K562 treated with DMSO at 1 percent for 24 hours (cell line): ENCODE measurements around the gene FANCI. TPM values are rescaled to one million over a fixed set of nuclear protein-coding genes. Genes with fewer than 3 reads are reported as not detected.

Experiments
- total RNA-seq: library from RNA; unstranded; fragments of 300-600 nt; gene quantifications from 2 replicates; pipeline ENCODE4 v1.2.3, GENCODE V29; 2022; ENCODE audit warnings: low read depth; ENCODE audit not compliant: insufficient read depth

FANCI gene
- total RNA-seq = 90.7 and 115 TPM in 2 replicates

GRCh38 chr15:89243691-89244573, at the start of gene FANCI:
Gene FANCI, plus strand, starts transcription at chr15:89243979. Its CDS starts 3,669 bp downstream, at chr15:89247648.

GRCh38 chr15:89221543-89221942, 22.2 kb upstream of the FANCI start, which contains the start of gene RLBP1:
Gene RLBP1, minus strand, starts transcription at chr15:89221579. Its CDS starts 2,604 bp downstream, at chr15:89218975.

DNA sequence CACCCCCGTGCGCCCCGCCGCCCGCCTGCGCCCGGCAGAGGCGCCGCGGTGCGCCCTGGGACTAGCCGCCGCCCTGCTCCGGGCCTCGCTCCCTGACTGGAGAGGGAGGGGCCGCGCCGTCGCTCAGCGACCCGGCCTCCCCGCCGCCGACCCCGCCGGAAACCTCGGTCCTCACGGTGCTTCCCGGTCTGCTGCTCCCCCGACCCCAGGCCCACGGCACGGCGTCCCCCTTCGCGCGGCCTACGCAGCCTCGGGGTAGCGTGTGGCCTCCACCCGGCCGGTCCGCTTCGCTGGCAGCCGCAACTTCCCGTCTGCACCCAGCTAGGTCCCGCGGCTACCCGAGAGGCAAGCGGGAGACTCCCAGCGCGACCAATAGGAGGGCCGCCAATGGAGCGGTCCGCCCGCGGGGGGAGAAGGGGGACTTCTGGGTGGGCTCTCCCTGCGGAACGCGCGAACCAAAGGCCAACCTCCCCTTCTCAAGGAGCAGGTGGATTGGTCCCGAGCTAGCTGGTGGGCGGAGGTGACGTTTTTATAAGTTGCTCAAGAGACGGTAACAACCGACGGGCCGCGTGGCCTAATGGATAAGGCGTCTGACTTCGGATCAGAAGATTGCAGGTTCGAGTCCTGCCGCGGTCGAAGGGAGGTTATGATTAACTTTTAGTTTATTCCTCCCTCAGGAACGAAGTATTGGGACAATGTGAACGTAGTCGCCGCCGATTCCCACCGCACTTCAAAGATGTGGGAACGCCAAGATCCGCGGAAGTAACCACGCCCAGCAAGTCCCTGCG, 90.9 kb downstream of the FANCI start, which contains the start of gene POLG:
TSS of gene POLG (minus strand) at position 315 of the 788 bp plus-strand sequence. CDS start 1,070 bp downstream, outside the sequence.

Other genes starting within 250 kb of the FANCI start
- 18.8 and 21.5 TPM in 2 replicates for gene ABHD2, start 155.5 kb upstream of the FANCI start, total RNA-seq
- not detected in 2 replicates for gene RLBP1, start 22.4 kb upstream of the FANCI start, total RNA-seq
- gene POLG, start 90.8 kb downstream of the FANCI start, total RNA-seq = 78.1 and 83.2 TPM in 2 replicates